GM20431 (cell line): ENCODE measurements around the gene CD151.

Experiments used
- in situ Hi-C: fragments of 300-500 bp; cut with MseI, MboI; formaldehyde crosslinking; loops from one replicate; pipeline ENCODE4 v1.15.0; 2020; ENCODE audit warnings: low sequenced_read_pairs; ENCODE audit not compliant: unreplicated experiment

The CD151 gene

GRCh38 chr11:796565-797295, 36.0 kb upstream of the CD151 start:
- in situ Hi-C loops, result no loop called here

- in situ Hi-C loops, result no loop called here
These were observed 35.3 kb upstream of the CD151 start for GRCh38 chr11:797296-798092.

DNA sequence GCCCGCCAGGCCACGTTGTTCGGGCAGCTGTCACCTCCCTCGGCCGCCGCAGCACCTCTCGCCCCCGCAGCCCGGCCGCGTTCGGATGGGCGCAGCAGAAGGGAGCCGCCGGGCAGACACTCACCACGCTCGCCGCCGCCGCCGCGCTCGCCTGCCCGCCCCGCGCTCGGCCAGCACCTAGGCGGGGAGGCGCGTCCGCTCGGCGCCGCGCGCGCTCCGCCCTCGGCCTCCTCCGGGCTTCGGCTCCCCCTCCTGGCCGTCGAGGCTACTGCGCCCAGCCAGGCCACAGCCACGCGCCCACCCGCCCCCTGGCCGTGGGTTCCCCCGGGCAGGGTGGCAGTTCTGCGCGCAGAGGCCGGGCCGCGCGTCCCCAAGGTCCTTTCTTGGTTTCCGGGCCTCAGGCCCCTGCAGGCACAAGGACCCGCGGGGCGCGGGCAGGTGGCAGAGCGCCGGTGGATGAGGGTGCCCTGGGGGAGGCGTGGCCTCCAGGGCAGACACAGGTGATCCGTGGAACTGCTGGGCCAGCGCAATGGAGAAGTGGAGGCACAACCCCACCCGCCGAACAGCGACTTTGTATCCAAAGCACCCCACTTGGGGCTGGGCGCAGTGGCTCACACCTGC, 34.5 kb upstream of the CD151 start, which contains the start of gene SLC25A22:
Gene SLC25A22 (minus strand): TSS at position 189 of the 621 bp plus-strand sequence. CDS start 3,275 bp downstream, outside the sequence.
- in situ Hi-C loops, result no loop called here

- in situ Hi-C loops, result no loop called here
These were observed 33.0 kb upstream of the CD151 start for GRCh38 chr11:799641-800316.

GRCh38 chr11:800473-800872, 32.3 kb upstream of the CD151 start:
- in situ Hi-C loops, result no loop called here

DNA sequence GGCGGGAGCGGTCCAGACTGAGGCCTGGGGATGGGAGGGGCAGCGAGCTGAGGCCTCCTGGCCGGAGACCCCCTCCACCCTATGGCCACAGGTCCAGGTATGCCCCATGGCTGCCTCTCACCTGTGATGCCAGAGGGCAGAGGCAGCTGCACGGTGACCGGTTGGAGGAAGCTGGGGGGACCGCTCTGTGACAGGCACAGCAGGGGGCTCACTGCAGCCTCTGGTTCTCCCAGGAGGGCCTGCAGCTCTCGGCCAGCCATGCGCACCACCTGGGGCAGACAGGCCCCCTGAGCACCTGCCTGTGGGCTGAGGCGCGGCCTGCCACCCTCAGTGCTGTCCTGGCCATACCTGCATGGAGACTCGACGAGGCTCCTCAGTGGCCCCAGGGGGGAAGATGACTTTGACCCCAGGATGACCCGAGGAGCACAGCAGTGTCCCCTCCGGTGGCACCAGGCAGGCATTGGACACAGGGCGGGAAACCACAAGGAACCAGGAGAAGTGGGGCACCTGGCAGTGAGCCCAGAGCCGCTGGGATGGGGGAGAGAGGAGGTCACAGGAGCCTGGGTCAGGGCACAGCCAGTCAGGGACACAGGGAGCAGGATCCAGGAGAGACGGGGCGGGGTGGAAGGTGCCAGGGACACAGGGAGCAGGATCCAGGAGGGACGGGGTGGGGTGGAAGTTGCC, 31.5 kb upstream of the CD151 start:
- in situ Hi-C loops, result no loop called here

GRCh38 chr11:802018-802617, 30.6 kb upstream of the CD151 start:
- in situ Hi-C loops, result no loop called here

DNA sequence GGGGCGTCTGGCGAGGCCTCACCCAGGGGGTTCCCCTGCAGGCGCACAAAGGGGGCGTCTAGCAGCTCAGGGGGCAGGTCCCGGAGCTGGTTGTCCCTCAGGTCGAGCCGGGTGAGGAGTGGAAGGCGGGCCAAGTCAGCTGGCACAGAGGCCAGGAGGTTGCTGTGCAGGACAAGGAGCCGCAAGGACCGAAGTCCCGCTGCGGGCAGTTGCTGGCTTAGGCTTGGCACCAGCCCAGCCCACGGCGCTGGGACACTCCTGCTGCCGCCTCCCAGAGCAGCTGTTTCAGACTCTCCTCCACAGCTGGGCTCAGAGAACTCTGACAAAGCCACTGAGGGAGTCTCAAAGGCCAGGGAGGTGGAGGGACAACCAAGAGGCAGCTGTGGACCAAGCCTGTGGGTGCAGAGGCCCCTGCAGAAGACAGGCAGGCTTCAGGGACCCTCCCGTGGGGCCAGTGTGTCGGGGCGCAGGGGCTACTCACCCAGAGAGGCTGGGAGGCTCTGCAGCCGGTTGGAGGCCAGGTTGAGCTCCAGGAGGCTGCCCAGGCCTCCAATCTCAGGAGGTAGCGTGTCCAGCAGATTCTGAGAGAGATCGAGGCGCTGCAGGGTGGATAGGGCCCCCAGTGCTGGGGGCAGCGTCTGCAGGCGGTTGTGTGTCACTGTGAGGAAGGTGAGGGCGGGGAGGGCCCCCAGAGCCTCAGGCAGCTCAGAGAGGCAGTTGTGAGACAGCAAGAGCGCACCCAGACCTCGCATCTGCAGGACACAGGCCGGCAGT, 29.9 kb upstream of the CD151 start:
- in situ Hi-C loops, result no loop called here

- in situ Hi-C loops, result no loop called here
These were observed 29.3 kb upstream of the CD151 start for GRCh38 chr11:803467-803742.

GRCh38 chr11:803770-804598, 28.8 kb upstream of the CD151 start:
- in situ Hi-C loops, result no loop called here

DNA sequence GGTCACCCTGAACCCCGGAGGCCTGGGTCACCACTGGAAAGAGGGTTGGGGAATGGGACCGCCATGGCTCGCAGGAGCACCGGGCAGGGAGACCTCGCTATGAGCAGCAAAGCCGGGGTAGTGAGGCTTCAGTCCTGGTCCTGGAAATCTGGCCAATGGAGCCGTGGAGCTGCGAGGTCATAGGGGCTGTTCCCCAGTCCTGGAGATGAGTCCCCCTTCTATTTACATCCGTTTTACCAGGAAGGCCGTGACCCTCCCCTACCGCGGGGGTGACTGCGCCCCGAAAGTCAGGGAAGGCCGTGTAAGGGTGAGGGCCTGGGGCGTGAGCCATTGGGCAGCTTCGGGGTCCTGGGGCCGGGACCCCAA, 28.2 kb upstream of the CD151 start:
- in situ Hi-C loops, result no loop called here

GRCh38 chr11:808427-809286, 24.1 kb upstream of the CD151 start:
- in situ Hi-C loops, result no loop called here

- in situ Hi-C loops, result no loop called here
These were observed 23.3 kb upstream of the CD151 start, which contains the start of gene RPLP2 for GRCh38 chr11:809287-810039. Gene RPLP2 (plus strand): TSS chr11:809967. CDS start chr11:810235, 268 bp downstream.

GRCh38 chr11:810040-810567, 22.6 kb upstream of the CD151 start:
- in situ Hi-C loops, result no loop called here

DNA sequence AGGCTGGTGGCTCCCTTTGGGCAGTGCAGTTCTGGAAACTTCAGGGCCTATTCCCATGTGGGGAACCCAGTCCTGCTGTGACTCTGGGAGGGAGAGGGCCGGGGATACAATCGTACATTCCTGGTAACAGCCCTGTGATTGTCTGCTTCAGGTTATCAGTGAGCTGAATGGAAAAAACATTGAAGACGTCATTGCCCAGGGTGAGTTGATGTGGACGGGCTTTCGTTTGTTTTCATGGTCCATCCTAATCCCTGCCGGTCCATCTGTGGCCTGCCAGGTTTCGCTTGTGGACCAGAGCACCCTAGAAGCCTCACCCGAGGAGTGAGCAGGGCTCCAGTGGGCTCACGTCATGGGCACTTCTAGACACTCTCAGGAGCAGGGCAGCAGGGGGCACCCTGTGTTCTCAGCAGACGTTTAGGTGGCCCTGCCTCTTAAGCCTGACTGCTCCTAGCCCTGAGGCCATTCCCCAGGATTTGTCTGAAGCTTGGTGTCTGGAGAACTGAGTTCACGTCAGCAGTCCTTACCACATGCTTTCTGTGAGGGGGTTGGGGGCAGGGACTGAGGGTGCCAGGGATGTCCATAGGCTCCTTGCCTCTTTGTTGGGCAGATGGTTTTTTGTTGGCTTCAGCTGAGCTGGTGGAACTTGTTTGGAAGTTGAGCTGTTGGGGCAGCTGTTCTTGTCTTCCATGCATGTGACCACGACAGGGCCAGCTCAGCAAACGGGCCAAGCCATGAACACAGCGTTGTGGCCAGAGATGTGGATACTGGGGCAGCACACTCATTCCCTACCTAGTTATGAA, 21.1 kb upstream of the CD151 start:
- in situ Hi-C loops, result no loop called here
